Measurements from ENCODE around the gene EPB41L5. TPM values are rescaled to one million over a fixed set of nuclear protein-coding genes. Genes with fewer than 3 reads are reported as not detected.

EPB41L5 gene
- polyA plus RNA-seq, 1 donor (not counting 4 experiments of a cell fraction or from before 2014, with no cell fraction given): 17.8 TPM

DNA sequence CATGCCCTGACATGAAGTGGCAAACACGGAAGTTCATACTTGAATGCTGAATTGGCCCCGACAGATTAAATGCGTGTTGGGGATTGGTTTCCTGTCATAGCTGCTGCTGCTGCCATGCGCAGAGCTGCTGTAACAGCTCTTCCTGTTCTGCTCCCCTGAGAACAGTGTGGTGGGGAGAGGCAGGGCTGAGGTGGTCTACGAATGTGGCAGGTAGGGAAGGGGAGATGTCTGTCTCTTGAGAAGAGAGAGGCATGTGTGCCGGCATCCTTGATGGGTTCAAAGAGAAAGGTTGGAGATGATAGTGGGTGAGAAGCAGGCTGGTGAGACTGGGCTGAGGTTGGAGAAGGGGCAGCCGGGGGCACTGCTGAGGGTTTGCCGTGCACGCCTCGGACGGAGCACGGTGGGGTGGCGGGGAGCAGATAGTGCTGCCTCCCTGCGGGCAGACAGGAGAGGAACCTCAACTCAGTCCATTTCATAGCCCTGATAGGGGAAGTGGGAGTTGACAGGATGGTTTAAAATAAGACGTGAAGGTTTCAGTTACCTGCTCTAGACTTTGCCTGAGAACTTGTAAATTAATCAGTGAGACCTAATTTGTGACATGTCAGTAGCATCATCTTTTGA lies 164.2 kb downstream of the EPB41L5 start:
- peaks cover 22% of the 10 kb centered on the region for H3K4me1 ChIP-seq (ENCODE audit: control insufficient read depth, extremely low read depth, insufficient read depth, low read length)
- dilution Hi-C loops (cut with MboI; ENCODE audit: extremely low pct_ligation_motif_present, low sequenced_read_pairs): no loop called here
- no peaks in the 10 kb centered on the region for H3K9me1 ChIP-seq (ENCODE audit: control insufficient read depth, extremely low read depth, insufficient read depth, low read length)
- H3K4me3 ChIP-seq (ENCODE audit: control insufficient read depth in 2 of 3, extremely low read depth in 1 of 3, insufficient read depth in 2 of 3, low read depth in 1 of 3, low read length in 3 of 3): peak overlapping the region; percentile 54 to 69 (median 60)
- peak; percentile 50 for DNase-seq (ENCODE audit: low read depth, low spot score)
- H4K20me1 ChIP-seq (ENCODE audit: control insufficient read depth, extremely low read depth, insufficient read depth, low read length): no peaks in the 10 kb centered on the region
- peak; percentile 79 for FAIRE-seq
- H3K9ac ChIP-seq (ENCODE audit: control insufficient read depth, extremely low read depth, insufficient read depth, low read length): peak overlapping the region; percentile 72
- H3K36me3 ChIP-seq (ENCODE audit: control insufficient read depth in 2 of 2, extremely low read depth in 1 of 2, insufficient read depth in 2 of 2, low read length in 2 of 2): peaks cover 1 to 4% of the 10 kb centered on the region in 2 experiments
- H3K4me2 ChIP-seq (ENCODE audit: control insufficient read depth, extremely low read depth, insufficient read depth, low read depth, low read length): peak overlapping the region; percentile 70
- H3K79me2 ChIP-seq (ENCODE audit: control insufficient read depth, insufficient read depth, low read length): peaks cover 13% of the 10 kb centered on the region
- peak overlapping the region; percentile 62 for H3K27ac ChIP-seq (ENCODE audit: control insufficient read depth, insufficient read depth, low read length)
- no peak for TF ChIP-seq EZH2 (IDR thresholded peaks at IDR 0.05; ENCODE audit: low read length)
- TF ChIP-seq, protein P1, sequence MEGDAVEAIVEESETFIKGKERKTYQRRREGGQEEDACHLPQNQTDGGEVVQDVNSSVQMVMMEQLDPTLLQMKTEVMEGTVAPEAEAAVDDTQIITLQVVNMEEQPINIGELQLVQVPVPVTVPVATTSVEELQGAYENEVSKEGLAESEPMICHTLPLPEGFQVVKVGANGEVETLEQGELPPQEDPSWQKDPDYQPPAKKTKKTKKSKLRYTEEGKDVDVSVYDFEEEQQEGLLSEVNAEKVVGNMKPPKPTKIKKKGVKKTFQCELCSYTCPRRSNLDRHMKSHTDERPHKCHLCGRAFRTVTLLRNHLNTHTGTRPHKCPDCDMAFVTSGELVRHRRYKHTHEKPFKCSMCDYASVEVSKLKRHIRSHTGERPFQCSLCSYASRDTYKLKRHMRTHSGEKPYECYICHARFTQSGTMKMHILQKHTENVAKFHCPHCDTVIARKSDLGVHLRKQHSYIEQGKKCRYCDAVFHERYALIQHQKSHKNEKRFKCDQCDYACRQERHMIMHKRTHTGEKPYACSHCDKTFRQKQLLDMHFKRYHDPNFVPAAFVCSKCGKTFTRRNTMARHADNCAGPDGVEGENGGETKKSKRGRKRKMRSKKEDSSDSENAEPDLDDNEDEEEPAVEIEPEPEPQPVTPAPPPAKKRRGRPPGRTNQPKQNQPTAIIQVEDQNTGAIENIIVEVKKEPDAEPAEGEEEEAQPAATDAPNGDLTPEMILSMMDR (optimal IDR thresholded peaks at IDR 0.05 in 1 of 3, IDR thresholded peaks at IDR 0.05 in 1 of 3, conservative IDR thresholded peaks at IDR 0.05 in 1 of 3; ENCODE audit: extremely low read depth in 1 of 3, insufficient read depth in 2 of 3, low read length in 3 of 3): peak; percentile 65 to 91 (median 69)
- no peaks in the 10 kb centered on the region for H3K27me3 ChIP-seq (ENCODE audit: control insufficient read depth, extremely low read depth, insufficient read depth, low read length)
- H2AFZ ChIP-seq (ENCODE audit: control insufficient read depth, low read length): peak overlapping the region; percentile 93
- no peaks in the 10 kb centered on the region for H3K9me3 ChIP-seq (ENCODE audit: control insufficient read depth, low read depth, low read length)

- Histone ChIP-seq H3K27ac (ENCODE audit: control insufficient read depth, insufficient read depth, low read length) (no peak overlapping the region), H3K9me3 (ENCODE audit: control insufficient read depth, low read depth, low read length) (no peaks in the 10 kb centered on the region), H3K9ac (ENCODE audit: control insufficient read depth, extremely low read depth, insufficient read depth, low read length) (peak overlapping the region; percentile 72), H3K36me3 (ENCODE audit: control insufficient read depth in 2 of 2, extremely low read depth in 1 of 2, insufficient read depth in 2 of 2, low read length in 2 of 2) (peaks cover 1 to 4% of the 10 kb centered on the region in 2 experiments), H3K4me2 (ENCODE audit: control insufficient read depth, extremely low read depth, insufficient read depth, low read depth, low read length) (peak overlapping the region; percentile 70), H3K4me1 (ENCODE audit: control insufficient read depth, extremely low read depth, insufficient read depth, low read length) (peaks cover 22% of the 10 kb centered on the region), H3K27me3 (ENCODE audit: control insufficient read depth, extremely low read depth, insufficient read depth, low read length) (no peaks in the 10 kb centered on the region), H3K9me1 (ENCODE audit: control insufficient read depth, extremely low read depth, insufficient read depth, low read length) (no peaks in the 10 kb centered on the region), H2AFZ (ENCODE audit: control insufficient read depth, low read length) (no peak overlapping the region), H4K20me1 (ENCODE audit: control insufficient read depth, extremely low read depth, insufficient read depth, low read length) (no peaks in the 10 kb centered on the region), H3K4me3 (ENCODE audit: control insufficient read depth in 2 of 3, extremely low read depth in 1 of 3, insufficient read depth in 2 of 3, low read depth in 1 of 3, low read length in 3 of 3) (peak overlapping the region; percentile 54 to 69 (median 60)), H3K79me2 (ENCODE audit: control insufficient read depth, insufficient read depth, low read length) (peaks cover 13% of the 10 kb centered on the region)
- TF ChIP-seq, protein P1 (optimal IDR thresholded peaks at IDR 0.05 in 1 of 3, IDR thresholded peaks at IDR 0.05 in 1 of 3, conservative IDR thresholded peaks at IDR 0.05 in 1 of 3; ENCODE audit: extremely low read depth in 1 of 3, insufficient read depth in 2 of 3, low read length in 3 of 3): no peak
- no peak for TF ChIP-seq EZH2 (IDR thresholded peaks at IDR 0.05; ENCODE audit: low read length)
- FAIRE-seq (no peak), DNase-seq (ENCODE audit: low read depth, low spot score) (no peak)
- dilution Hi-C loops (cut with MboI; ENCODE audit: extremely low pct_ligation_motif_present, low sequenced_read_pairs): no loop called here
Observed at GRCh38 chr2:120177973-120178372, 165.1 kb downstream of the EPB41L5 start.

All from keratinocyte (primary cell).